ENCODE measurements around the gene TAS2R38. TPM values are rescaled to one million over a fixed set of nuclear protein-coding genes. Genes with fewer than 3 reads are reported as not detected.

The TAS2R38 gene
- total RNA-seq, 4 donors from 2014 or later = not detected

- Histone ChIP-seq H3K27me3 (no peaks in the 10 kb centered on the region), H3K27ac (no peak overlapping the region), H3K4me1 (no peaks in the 10 kb centered on the region), H3K4me3 (no peak overlapping the region), H3K36me3 (no peaks in the 10 kb centered on the region), H3K9me3 (peaks cover 0 to 18% (median 0%) of the 10 kb centered on the region in 3 donors)
- WGBS, 2 donors (ENCODE audit: low coverage in 1 of 2) = 71% methylated on average over 1 of the region's 1 CpG; no CpG with 5 or more reads in 1 of the 2 donors
- TF ChIP-seq EP300 (IDR thresholded peaks at IDR 0.05) (no peak), POLR2AphosphoS5 (IDR thresholded peaks at IDR 0.05) (no peak)
- ATAC-seq = no peak
Observed at GRCh38 chr7:141943846-141944245, 29.7 kb downstream of the TAS2R38 start.

- H3K36me3 ChIP-seq = no peaks in the 10 kb centered on the region
- no peak for ATAC-seq
- no peak overlapping the region for H3K4me3 ChIP-seq
- WGBS, 2 donors (ENCODE audit: low coverage in 1 of 2) = 87 to 94% methylated on average over 3 of the region's 3 CpGs
- no peak for TF ChIP-seq POLR2AphosphoS5 (IDR thresholded peaks at IDR 0.05)
- TF ChIP-seq POLR2A (IDR thresholded peaks at IDR 0.05) = no peak
- no peak for TF ChIP-seq EP300 (IDR thresholded peaks at IDR 0.05)
- TF ChIP-seq CTCF (IDR thresholded peaks at IDR 0.05) = no peak
- no peaks in the 10 kb centered on the region for H3K27me3 ChIP-seq
- H3K4me1 ChIP-seq = no peaks in the 10 kb centered on the region
- H3K9me3 ChIP-seq = peaks cover 0 to 34% (median 0%) of the 10 kb centered on the region in 3 donors
- no peak overlapping the region for H3K27ac ChIP-seq
Observed at GRCh38 chr7:141941075-141941474, 32.5 kb downstream of the TAS2R38 start.

GRCh38 chr7:141930211-141930610, 43.4 kb downstream of the TAS2R38 start:
- ATAC-seq = no peak
- no peak for TF ChIP-seq POLR2A (IDR thresholded peaks at IDR 0.05)
- no peak for TF ChIP-seq POLR2AphosphoS5 (IDR thresholded peaks at IDR 0.05)
- no peak for TF ChIP-seq EP300 (IDR thresholded peaks at IDR 0.05)
- no peak for TF ChIP-seq CTCF (IDR thresholded peaks at IDR 0.05)
- Histone ChIP-seq H3K27ac (no peak overlapping the region), H3K4me3 (no peak overlapping the region), H3K27me3 (no peaks in the 10 kb centered on the region), H3K4me1 (no peaks in the 10 kb centered on the region), H3K9me3 (peaks cover 0 to 5% (median 0%) of the 10 kb centered on the region in 3 donors), H3K36me3 (no peaks in the 10 kb centered on the region)
- 67 to 75% methylated on average over 2 to 5 of the region's 5 CpGs for WGBS, 2 donors (ENCODE audit: low coverage in 1 of 2)

GRCh38 chr7:141928845-141929195, 44.8 kb downstream of the TAS2R38 start:
- Histone ChIP-seq H3K27ac (no peak overlapping the region), H3K36me3 (no peaks in the 10 kb centered on the region), H3K4me3 (no peak overlapping the region), H3K9me3 (peaks cover 0 to 5% (median 0%) of the 10 kb centered on the region in 3 donors), H3K4me1 (no peaks in the 10 kb centered on the region), H3K27me3 (no peaks in the 10 kb centered on the region)
- no peak for TF ChIP-seq POLR2A (IDR thresholded peaks at IDR 0.05)
- no peak for TF ChIP-seq EP300 (IDR thresholded peaks at IDR 0.05)
- TF ChIP-seq CTCF (IDR thresholded peaks at IDR 0.05) = no peak
- TF ChIP-seq POLR2AphosphoS5 (IDR thresholded peaks at IDR 0.05) = no peak
- WGBS, 2 donors (ENCODE audit: low coverage in 1 of 2) = 97 to 100% methylated on average over 2 to 3 of the region's 3 CpGs
- no peak for ATAC-seq

GRCh38 chr7:141928146-141928844, 45.3 kb downstream of the TAS2R38 start:
- Histone ChIP-seq H3K36me3 (no peaks in the 10 kb centered on the region), H3K9me3 (peaks cover 0 to 5% (median 0%) of the 10 kb centered on the region in 3 donors), H3K27ac (no peak overlapping the region), H3K4me1 (no peaks in the 10 kb centered on the region), H3K4me3 (no peak overlapping the region), H3K27me3 (no peaks in the 10 kb centered on the region)
- ATAC-seq = no peak
- TF ChIP-seq EP300 (IDR thresholded peaks at IDR 0.05) (no peak), POLR2A (IDR thresholded peaks at IDR 0.05) (no peak), POLR2AphosphoS5 (IDR thresholded peaks at IDR 0.05) (no peak)
- 69 to 79% methylated on average over 2 of the region's 2 CpGs for WGBS, 2 donors (ENCODE audit: low coverage in 1 of 2)

Other genes starting within 250 kb of the TAS2R38 start
- 100 to 1,000 TPM; 125 to 138 (median 131) TPM for gene SSBP1, start 235.4 kb downstream of the TAS2R38 start, total RNA-seq
- 1 to 10 TPM in 2 of 4 donors, under 1 TPM in 1, not detected in 1; 0.62 to 4.2 (median 1.5) TPM for gene TAS2R3, start 209.7 kb downstream of the TAS2R38 start, total RNA-seq
- gene TAS2R4, start 197.1 kb downstream of the TAS2R38 start, total RNA-seq = 1 to 10 TPM in 1 of 4 donors, under 1 TPM in 3; 0.15 to 2.8 (median 0.52) TPM
- gene TAS2R5, start 183.6 kb downstream of the TAS2R38 start, total RNA-seq = 1 to 10 TPM in 2 of 4 donors, under 1 TPM in 2; 0.27 to 4.7 (median 0.91) TPM
- gene PRSS37, start 132.3 kb downstream of the TAS2R38 start, total RNA-seq = not detected
- not detected for gene OR9A4, start 57.4 kb downstream of the TAS2R38 start, total RNA-seq
- under 1 TPM in 3 of 4 donors, not detected in 1; 0.12 to 0.15 (median 0.13) TPM for gene CLEC5A, start 26.8 kb downstream of the TAS2R38 start, total RNA-seq
- 1 to 10 TPM in 1 of 4 donors, under 1 TPM in 2, not detected in 1; 0.04 to 1.3 (median 0.10) TPM for gene MGAM, start 22.1 kb upstream of the TAS2R38 start, total RNA-seq
- 1 to 10 TPM in 1 of 4 donors, under 1 TPM in 1, not detected in 2; 0.54 to 1.6 TPM for gene MGAM2, start 137.9 kb upstream of the TAS2R38 start, total RNA-seq

Measured in gastroesophageal sphincter (tissue), 4 donors.